HEK293 (cell line): Measurements from ENCODE around the gene DDX31.

ENCODE experiments used
- CTCF ChIP-seq: fragments of 450-650 bp; formaldehyde crosslinking; IDR thresholded peaks from 2 replicates; pipeline ENCODE4 v1.5.1; 2016; ENCODE audit warnings: missing biosample characterization, missing genetic modification characterization
- ZNF335 ChIP-seq: fragments of 450-650 bp; formaldehyde crosslinking; conservative IDR thresholded peaks from 2 replicates; pipeline ENCODE4 v1.5.1; 2016; ENCODE audit warnings: missing biosample characterization, missing genetic modification characterization
- ZNF548 ChIP-seq: fragments of 450-650 bp; formaldehyde crosslinking; IDR thresholded peaks from 2 replicates; pipeline ENCODE4 v1.5.1; 2016; ENCODE audit warnings: missing biosample characterization, missing genetic modification characterization
- ZNF654 ChIP-seq: fragments of 450-650 bp; formaldehyde crosslinking; IDR thresholded peaks from 2 replicates; pipeline ENCODE4 v1.5.1; 2016; ENCODE audit warnings: low read depth, missing biosample characterization, missing genetic modification characterization
- TF ChIP-seq, protein P1 (sequence below): fragments of 450-650 bp; IDR thresholded peaks from 2 replicates; pipeline ENCODE4 v1.5.1; 2018; ENCODE audit warnings: missing biosample characterization, missing genetic modification characterization

DNA sequence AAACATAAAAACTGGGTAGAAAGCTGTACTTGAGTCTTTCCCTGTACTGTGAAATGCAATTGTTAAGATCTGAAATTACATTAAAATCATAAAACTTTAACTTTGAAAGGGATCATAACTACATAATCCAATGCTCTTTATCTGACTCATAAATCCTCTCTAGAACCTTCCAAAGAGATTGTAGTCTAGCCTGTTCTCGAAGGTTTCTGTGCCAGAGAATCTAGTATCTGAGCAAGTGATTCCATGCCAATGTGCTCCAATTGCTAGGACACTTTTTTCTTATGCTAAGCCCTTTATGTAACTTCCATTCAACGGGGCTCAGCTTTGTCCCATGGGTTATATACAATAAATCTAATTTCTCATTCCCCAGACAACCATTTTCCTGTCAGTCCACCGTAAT is 21.1 kb downstream of the DDX31 start:
- TF ChIP-seq ZNF654 (tag by site-specific recombination) (no peak), ZNF335 (no peak), ZNF548 (tag by site-specific recombination) (no peak), CTCF (no peak)
- TF ChIP-seq, protein P1, sequence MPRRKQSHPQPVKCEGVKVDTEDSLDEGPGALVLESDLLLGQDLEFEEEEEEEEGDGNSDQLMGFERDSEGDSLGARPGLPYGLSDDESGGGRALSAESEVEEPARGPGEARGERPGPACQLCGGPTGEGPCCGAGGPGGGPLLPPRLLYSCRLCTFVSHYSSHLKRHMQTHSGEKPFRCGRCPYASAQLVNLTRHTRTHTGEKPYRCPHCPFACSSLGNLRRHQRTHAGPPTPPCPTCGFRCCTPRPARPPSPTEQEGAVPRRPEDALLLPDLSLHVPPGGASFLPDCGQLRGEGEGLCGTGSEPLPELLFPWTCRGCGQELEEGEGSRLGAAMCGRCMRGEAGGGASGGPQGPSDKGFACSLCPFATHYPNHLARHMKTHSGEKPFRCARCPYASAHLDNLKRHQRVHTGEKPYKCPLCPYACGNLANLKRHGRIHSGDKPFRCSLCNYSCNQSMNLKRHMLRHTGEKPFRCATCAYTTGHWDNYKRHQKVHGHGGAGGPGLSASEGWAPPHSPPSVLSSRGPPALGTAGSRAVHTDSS (tag by site-specific recombination) = no peak
